GM21528 (cell line): ENCODE data around the gene MVB12B.

Source experiments
- ATAC-seq: cut with Tn5 transposase; IDR thresholded peaks from one replicate; pipeline ENCODE4 v1.9.1; 2021; ENCODE audit warnings: mild to moderate bottlenecking, moderate library complexity; ENCODE audit not compliant: unreplicated experiment, low FRiP score

MVB12B gene

DNA sequence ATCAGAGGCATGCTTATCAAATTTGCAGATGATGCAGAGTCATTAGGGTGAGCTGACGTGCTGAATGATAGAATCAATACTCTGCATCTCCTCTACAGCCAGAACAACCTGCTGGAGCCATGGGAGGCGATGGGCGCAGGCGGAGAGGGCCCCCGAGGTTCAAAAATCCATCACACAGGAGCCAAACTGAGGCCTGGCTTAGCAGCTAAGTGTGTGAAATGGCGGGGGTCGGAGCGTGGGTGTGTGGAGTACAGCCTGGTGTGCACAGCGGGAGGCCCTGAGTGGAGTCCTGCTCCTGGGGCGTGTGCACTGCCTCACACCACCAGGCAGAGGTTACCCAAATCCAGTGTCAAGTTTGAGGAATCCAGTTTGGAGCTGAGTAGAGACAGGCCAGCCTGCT is 73.2 kb downstream of the MVB12B start:
- ATAC-seq = no peak

DNA sequence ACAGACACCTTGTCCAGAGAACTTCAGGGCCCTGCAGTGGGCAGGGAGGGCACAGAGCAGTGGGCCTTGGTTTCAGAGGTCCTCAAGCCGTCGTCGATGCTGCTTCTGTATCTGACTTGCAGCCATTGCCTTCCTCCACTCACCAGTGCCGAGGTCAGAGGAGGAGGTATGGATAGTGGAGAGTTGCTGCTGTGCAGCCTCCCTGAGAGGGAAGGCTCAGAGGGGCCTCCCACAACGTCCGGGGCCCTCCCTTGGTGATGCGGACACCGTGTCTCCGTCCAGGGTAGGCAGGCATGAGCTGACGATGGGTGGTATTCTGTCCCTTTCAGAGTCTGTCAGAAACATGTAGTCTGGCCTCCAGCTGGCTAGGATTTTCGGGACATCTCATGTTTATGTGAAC is 73.9 kb downstream of the MVB12B start:
- ATAC-seq = no peak

DNA sequence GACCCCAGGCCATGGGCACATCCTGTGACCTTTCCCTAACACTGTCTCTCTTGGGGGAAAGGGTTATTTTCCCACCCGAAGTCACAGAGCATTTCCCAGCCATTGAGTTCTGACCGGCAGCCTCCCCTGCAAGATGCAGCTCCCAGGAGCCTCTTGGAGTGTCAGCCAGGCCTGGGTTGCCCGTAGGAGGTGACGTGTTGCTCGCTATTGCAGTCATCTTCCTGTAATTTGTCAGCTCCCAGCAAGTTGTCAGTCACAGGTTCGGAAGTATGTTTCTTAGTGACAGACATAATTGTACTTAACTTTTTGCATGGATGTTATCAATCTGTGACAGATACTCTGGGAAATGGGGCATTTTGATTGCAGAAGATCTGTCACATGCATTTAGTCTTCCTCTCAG is 74.5 kb downstream of the MVB12B start:
- ATAC-seq = no peak

DNA sequence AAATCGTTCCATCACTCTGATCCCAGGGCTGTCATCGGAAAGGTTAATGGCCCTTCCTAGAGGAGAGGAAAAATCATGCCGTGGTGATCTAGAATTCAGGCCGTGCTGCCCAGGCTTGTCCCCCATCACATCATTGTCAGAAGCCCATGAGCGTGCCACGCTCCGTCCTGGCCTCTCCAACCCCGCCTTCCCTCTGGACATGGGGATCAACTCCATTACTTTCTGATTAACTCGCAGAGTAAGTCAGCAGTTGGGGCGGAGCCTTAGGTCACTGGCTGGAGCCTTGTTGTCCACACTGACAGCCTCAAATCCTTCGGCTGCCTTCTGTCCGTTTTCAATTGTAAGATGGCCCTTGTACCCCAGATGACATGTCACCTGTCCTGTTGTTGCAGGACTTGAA is 75.0 kb downstream of the MVB12B start:
- ATAC-seq = no peak

DNA sequence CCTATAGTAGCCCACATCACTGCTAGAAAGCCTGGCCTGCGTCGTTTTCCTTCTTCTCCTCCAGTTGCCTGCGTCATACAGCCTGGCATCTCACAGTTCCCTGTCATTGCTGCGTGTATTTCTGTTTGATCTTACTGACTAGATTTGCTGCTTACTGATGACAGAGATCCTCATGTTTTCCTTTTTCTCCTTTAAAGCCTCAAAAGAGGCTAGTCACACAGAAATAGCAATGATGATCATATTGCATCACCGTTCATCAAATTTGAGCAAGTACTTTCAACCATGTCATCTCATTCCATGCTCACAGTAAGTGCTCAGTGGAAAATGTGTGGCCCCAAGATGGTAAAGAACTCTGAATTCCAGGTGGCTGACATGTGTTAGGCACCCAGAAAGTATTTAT is 76.8 kb downstream of the MVB12B start:
- ATAC-seq = no peak

DNA sequence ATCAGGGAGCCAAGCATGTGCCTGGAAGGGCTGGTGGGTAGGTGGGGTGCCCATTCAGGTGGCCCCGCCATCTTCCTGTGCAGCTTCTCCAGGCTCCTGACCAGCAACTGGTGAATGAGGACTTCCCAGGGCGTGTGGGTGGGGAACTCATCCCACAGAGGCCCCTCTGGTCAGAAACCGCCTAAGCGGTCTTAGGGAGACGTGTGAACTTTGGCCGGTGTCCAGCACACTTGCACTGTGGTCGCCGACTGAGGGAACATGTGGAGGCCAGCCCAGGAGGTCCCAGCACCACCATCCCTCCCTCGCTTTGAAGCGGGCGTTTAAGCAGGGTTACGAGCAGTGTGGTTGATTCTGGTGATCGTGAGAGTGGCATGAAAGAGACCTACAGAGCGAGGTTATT is 77.8 kb downstream of the MVB12B start:
- ATAC-seq = no peak

DNA sequence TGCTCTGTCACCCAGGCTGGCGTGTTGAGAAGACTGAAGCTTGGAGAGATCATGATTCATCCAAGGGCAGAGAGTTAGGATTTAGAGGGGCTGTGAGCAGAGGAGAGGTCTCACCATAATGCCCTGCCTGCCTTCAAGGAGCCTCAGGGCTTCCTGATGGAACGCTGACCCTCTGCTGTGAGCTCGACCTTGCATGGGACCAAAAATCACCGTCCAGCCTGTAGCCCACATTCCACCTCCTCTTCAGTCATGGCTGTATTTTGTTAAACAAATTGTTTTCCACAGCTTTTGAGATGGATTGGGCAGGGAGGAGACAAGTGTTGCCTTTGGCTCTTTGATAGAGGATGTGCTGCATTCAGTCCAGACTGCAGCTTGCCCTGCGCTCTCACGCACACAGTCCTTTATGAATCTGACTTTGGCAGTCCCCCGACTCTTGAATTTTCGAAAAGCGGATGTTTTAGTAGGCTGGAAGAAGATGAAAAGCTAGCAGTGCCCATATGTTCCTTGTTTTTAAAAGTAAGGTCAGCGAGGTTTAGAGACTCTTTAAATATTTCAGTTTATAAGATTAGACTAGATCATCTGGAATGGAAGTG is 79.5 kb downstream of the MVB12B start:
- ATAC-seq = no peak

DNA sequence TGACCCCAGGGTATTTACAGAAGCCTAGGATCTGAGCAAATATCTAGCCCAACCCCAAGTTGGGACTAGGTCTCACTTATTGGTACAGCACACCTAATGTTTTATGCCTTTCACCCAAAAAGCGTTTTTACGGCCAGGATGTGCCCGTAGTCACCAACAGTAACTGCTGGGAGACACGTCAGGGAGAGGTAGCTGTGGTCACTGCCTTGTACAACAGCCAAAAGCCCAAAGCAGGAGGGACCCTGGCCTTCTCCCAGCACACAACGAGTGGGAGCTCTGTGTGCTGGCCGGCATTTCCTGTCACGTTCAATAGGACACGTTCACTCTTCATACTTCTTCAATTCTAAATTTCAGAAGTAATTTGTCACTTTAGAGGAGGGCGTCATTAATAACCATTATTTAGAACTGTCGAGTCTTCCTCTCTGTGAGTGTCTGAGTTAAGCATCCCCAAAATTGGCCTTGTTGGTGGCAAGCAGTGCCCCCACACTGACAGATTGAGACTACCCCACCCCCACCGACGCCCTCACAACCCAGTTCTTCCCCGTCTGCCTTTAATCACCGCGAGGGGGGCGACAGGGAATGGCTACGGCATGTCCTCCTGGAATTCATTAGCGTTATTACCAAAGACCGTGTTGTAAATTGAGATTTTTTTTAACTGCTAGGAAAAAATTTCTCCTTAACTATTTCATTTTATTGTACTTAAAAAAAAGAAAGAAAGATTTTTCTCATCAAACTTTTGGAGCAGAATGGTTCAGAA is 80.7 kb downstream of the MVB12B start:
- ATAC-seq = no peak

DNA sequence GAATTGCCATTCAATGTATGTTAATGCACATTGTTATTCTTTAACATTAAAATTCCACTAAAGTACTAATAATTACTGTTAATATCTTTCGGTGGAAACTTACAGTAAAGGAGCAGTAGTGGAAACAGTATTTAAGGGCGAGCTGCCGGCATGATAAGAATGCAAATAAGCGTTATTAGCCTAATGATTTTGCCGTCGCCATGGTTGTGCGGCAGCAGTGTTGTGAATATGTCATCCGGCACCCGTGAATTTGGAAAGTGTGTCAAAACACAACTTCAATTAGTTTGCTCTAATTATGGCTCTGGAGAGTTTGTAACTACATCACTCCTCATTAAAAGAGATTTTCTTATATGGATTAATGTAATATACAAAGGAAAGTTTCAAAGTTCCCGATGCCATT is 81.4 kb downstream of the MVB12B start:
- ATAC-seq = no peak

DNA sequence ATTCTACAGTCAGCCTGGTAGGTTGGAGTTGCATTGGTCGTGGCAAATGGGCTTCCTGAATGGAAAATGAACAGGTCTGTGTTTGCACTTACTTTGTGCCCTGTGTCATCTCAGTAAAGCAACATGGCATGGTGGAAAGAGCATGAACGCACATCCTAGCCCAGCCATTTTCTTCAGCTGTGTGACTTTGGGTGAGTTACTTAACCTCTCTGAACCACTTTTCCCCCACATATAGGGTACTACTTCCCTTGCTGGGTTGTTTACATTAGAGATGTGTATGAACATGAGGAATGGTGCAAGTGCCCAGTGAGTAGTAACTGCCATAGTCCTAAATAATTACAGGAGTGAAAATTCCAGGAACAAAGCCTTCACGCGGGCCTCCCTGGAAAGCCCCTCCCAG is 83.6 kb downstream of the MVB12B start:
- no peak for ATAC-seq

DNA sequence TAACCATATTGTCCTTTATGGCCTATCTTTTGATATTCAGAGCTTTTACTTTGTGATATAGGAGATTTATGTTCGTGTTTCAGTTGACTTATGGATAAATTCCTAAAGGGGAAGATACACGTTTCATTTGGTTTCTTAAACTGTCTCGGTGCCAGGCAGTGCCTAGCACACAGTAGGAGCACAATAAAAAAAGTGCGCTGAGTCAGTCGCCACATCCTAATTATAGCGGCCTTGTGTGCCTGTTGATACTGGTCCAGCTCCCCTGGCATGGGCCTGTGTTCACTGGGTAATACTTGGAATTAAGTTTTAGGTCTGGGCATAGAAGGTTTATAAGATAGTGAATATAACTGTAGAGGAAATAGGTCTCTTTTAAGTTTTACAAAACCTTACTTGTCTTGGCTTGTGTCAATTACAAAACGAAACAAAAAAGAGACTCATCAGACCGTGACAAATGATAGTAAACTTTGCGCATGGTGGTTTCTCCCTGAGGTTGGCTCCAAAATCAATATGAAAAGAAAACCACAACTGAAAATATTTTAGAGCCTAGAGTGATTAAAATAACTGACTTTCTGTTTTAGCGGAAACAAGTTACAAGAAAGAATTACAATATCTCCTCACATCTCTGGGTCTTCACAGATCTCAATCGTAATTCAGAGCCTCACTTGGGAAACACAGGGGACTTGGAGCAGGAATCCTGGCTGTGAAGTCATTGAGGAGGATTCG is 84.8 kb downstream of the MVB12B start:
- ATAC-seq = peak; percentile 69

DNA sequence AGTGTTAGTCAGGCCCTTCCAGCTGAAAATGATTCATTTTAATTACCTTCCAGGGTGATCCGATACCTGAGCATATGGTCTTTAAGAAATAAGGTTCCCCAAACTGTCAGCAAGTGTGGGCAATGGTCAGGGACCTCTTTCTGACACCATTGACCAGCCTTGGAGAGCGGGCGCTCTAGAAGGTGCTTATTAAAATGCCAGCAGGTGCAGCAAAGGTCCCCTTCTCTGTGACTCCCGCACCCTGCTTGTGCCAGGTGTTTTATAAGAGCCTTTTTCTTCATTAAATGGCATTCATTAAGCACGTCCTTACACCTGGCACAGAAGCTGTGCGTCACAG is 85.3 kb downstream of the MVB12B start:
- ATAC-seq = no peak

DNA sequence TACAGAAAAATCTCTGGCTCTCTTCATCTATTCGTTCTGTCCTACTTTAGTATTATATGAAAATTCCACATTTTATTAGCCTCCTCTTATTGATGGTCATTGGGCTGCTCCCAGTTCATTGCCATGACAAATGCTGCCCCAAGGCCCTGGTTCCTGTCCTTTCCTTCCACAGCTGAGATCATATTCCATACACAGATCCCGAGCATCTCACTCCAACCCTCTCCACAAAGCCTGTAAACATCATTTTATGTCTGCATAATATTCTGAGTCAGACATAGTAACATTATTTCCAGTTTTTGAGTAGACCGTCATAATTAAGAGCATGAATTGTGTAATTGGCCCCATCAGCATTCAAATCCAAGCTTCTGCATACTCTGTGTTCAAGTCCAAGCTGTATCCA is 86.3 kb downstream of the MVB12B start:
- ATAC-seq = no peak

DNA sequence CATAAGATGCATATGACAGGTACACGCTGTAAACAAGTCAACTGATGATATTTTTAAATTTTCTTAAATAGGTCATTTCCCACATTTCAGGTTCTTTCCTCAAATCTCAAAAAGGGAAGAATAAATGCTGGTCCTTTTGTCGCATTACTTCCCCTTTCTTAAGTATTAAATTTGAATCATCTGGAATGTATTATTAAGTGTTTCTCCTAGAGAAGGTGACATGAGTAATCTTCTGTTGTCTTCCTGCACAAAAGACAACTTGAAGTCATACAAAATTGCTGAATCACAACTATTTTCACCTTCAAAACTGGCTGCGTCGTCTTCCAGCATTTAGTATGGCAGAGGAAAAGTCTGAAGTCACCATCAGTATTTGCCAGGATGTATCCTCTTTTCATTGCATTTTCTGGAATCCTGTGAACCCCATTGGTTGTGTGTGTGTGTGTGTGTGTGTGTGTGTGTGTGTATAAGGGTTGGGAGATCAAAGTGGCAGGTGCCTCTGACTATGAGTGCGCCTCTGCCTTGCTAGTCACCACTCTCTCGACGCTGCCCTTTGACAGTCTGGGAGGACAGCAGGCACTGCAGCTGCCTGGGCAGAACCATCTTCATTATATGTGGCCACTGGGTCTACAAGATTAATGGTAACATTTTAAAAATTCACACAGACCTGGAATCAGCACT is 86.9 kb downstream of the MVB12B start:
- ATAC-seq = no peak

DNA sequence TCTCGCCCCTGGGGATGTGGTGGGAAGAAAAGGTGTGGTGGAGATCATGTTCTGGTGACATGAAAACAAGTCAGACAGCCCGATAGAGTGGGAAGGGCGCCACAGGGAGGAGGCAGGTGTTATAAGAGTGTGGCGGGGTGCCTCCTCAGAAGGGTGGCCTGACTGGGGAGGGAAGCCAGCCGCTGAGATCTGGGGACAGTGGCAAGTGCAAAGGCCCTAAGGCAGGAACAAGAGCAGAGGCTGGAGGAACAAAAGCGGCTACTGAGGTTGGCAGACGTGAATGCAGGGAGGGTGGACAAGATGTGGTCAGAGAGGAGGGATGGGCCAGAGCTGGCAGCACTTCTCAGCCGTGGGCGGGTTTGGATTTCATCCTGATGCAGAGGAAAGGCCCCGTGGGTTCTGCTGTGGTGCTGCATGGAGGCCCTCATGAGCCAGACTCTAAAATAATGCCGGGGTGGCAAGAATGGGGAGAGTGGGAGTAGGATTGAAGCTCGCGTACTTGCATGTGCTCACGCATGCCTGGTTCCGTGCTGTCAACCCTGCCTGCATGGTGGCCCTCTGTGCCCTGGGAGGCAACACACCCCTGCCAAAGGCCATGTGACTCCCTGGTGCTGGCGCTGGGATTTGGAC is 89.2 kb downstream of the MVB12B start:
- ATAC-seq = no peak

DNA sequence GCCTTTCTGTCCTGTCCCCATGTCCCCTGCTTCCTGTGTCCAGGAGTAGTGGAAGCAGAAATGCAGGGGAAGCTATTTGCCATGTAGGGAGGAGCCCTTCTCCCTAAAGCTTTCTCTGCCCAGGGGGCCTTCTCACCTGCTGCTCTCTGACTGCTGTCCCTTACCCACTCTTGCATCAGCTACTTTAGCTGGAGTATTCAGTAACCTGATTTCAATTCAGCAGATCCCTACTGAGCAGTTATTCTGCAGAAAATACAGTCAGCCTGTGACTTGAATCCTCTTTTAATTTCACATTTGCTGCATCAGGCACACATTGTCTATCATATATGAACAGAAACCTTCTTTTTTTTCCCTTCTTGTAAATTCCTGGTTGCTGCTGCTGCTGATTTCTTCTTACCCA is 90.4 kb downstream of the MVB12B start:
- no peak for ATAC-seq

DNA sequence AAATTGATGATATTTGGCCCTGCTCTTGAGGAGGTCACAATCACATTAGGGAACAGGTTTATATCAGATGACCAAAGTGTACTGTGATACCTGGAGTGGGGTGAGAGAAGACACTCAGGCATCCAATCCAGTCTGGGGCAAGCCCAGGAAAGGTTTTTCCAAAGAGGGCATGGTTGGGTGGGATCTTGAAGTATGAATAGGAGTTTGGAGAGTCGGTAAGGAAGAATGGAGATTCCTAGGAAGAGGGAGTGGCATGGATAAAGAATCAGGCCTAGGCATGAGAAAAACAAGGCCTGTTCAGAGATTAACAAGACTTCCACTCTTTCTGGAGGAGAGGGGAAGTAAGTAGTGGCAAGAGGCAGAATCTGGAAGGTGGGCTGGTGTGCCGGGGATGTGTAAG is 91.1 kb downstream of the MVB12B start:
- no peak for ATAC-seq

DNA sequence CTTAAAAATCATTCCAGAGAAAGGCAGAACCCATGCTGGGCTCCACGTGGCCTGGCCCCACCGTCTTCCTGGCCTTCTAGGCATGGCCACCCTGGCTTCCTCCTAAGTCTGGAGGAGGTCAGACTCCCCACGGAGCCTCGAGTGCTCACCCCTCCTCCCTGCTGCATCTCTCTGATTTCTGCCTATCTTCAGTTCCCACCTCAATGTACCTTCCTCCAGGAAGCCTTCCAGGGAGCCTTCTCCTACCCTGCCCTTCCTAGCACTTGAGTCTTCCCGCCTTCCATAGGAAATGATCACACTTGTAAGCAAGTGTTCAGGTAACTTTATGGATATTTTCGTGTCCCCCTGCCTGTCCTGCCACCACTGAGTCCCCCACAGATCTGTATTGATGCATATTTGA is 92.0 kb downstream of the MVB12B start:
- no peak for ATAC-seq

DNA sequence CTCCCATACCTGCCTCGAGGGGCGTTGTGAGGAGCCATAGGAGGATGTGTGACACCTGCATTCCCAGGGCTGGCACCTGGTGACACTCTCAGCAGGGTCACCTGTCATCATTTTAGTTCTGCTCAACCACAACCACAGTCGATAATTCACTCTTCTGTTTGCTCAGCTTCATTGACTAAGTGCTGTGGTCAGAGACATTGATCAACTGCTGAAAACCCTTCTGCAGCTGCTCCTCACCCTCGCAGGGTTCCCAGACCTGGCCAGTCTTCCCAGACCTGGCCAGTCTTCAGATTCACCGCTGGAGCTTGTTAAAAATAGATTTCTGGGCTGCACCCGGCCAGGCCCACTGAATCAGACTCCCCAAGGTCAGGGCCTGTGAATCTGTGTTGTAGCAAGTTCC is 92.8 kb downstream of the MVB12B start:
- no peak for ATAC-seq

DNA sequence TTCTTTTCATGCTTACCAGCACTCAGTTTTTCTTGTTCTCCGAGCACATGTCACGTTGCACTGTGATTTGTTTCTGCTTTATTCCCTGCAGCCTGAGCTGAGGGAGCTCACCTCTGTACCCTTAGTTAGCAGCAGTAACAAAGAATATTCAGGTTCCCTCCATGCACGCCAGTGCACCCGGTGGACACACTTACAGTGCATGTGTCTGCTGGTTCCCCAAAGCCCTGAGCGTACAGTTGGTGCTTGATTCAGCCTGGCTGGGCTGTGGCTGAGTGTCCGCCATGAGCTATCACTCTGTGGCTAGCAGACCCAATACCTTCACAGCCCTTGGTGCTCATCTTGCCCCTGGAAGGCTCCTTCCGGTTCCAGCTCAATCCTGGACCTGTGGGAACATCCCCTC is 93.5 kb downstream of the MVB12B start:
- no peak for ATAC-seq
